Nephron progenitor cell (in vitro differentiated cells): ENCODE data around the gene NOC3L.

Experiments used
- DNase-seq: peaks from one replicate; pipeline ENCODE4 v3.0.0; 2021
- H3K27ac Mint-ChIP-seq: 2 replicates; pipeline ENCODE4 v1.8.0; 2021; ENCODE audit warnings: mild to moderate bottlenecking, moderate library complexity, mixed read lengths
- H3K27me3 Mint-ChIP-seq: 2 replicates; pipeline ENCODE4 v1.8.0; 2021; ENCODE audit warnings: mild to moderate bottlenecking, low read depth, mixed read lengths; ENCODE audit not compliant: poor library complexity
- H3K36me3 Mint-ChIP-seq: 2 replicates; pipeline ENCODE4 v1.8.0; 2021; ENCODE audit warnings: low read depth, mixed read lengths
- H3K4me1 Mint-ChIP-seq: 2 replicates; pipeline ENCODE4 v1.8.0; 2021; ENCODE audit warnings: mixed read lengths
- H3K4me3 Mint-ChIP-seq: 2 replicates; pipeline ENCODE4 v1.8.0; 2021; ENCODE audit warnings: mild to moderate bottlenecking, moderate library complexity, mixed read lengths
- H3K9me3 Mint-ChIP-seq: 2 replicates; pipeline ENCODE4 v1.8.0; 2021; ENCODE audit warnings: mild to moderate bottlenecking, moderate library complexity, mixed read lengths
- CTCF ChIP-seq: fragments of 200-600 bp; sonication (generic); IDR thresholded peaks from 2 replicates; pipeline ENCODE4 v1.5.0; 2021; ENCODE audit warnings: antibody characterized with exemption

NOC3L gene

GRCh38 chr10:94366382-94366781 is 3.6 kb upstream of the NOC3L start:
- H3K27ac Mint-ChIP-seq: no peak overlapping the region
- H3K27me3 Mint-ChIP-seq: peaks cover 32% of the 10 kb centered on the region
- DNase-seq: no peak
- no peak for TF ChIP-seq CTCF
- peaks cover 13% of the 10 kb centered on the region for H3K4me1 Mint-ChIP-seq
- peaks cover 6% of the 10 kb centered on the region for H3K36me3 Mint-ChIP-seq
- H3K9me3 Mint-ChIP-seq: peaks cover 5% of the 10 kb centered on the region
- no peak overlapping the region for H3K4me3 Mint-ChIP-seq

GRCh38 chr10:94364482-94364881 is 1.7 kb upstream of the NOC3L start:
- peaks cover 5% of the 10 kb centered on the region for H3K9me3 Mint-ChIP-seq
- DNase-seq: no peak
- no peak overlapping the region for H3K27ac Mint-ChIP-seq
- TF ChIP-seq CTCF: no peak
- peaks cover 22% of the 10 kb centered on the region for H3K36me3 Mint-ChIP-seq
- H3K27me3 Mint-ChIP-seq: peaks cover 26% of the 10 kb centered on the region
- H3K4me3 Mint-ChIP-seq: no peak overlapping the region
- peaks cover 25% of the 10 kb centered on the region for H3K4me1 Mint-ChIP-seq

- Mint-ChIP-seq H3K27ac (no peak overlapping the region), H3K36me3 (peaks cover 33% of the 10 kb centered on the region), H3K27me3 (peaks cover 21% of the 10 kb centered on the region), H3K9me3 (peaks cover 5% of the 10 kb centered on the region), H3K4me1 (peaks cover 31% of the 10 kb centered on the region), H3K4me3 (peak overlapping the region; percentile 98)
- TF ChIP-seq CTCF: no peak
- no peak for DNase-seq
Observed at GRCh38 chr10:94363251-94363565, 469 bp upstream of the NOC3L start.

- H3K4me1 Mint-ChIP-seq: peaks cover 31% of the 10 kb centered on the region
- peak overlapping the region; percentile 98 for H3K4me3 Mint-ChIP-seq
- H3K27me3 Mint-ChIP-seq: peaks cover 18% of the 10 kb centered on the region
- peaks cover 49% of the 10 kb centered on the region for H3K36me3 Mint-ChIP-seq
- DNase-seq: no peak
- TF ChIP-seq CTCF: no peak
- peaks cover 5% of the 10 kb centered on the region for H3K9me3 Mint-ChIP-seq
- no peak overlapping the region for H3K27ac Mint-ChIP-seq
Observed at GRCh38 chr10:94361171-94361794, 1.5 kb downstream of the NOC3L start.

- no peak for DNase-seq
- no peak for TF ChIP-seq CTCF
- Mint-ChIP-seq H3K4me3 (no peak overlapping the region), H3K36me3 (peaks cover 57% of the 10 kb centered on the region), H3K9me3 (no peaks in the 10 kb centered on the region), H3K27me3 (no peaks in the 10 kb centered on the region), H3K4me1 (peaks cover 31% of the 10 kb centered on the region), H3K27ac (peak overlapping the region; percentile 0)
Observed at GRCh38 chr10:94358480-94358879, 4.3 kb downstream of the NOC3L start.

- Mint-ChIP-seq H3K27ac (no peak overlapping the region), H3K9me3 (no peaks in the 10 kb centered on the region), H3K4me1 (peaks cover 27% of the 10 kb centered on the region), H3K36me3 (peaks cover 68% of the 10 kb centered on the region), H3K27me3 (no peaks in the 10 kb centered on the region), H3K4me3 (no peak overlapping the region)
- no peak for TF ChIP-seq CTCF
- DNase-seq: no peak
Observed at GRCh38 chr10:94357193-94357592, 5.5 kb downstream of the NOC3L start.
